Measurements from ENCODE around the gene TMEM260.

The TMEM260 gene

GRCh38 chr14:56579345-56580220 lies at the start of gene TMEM260:
Gene TMEM260, plus strand, starts transcription at chr14:56579798. Its CDS starts 117 bp downstream, at chr14:56579915.
- TF ChIP-seq CTCF (conservative IDR thresholded peaks at IDR 0.05; ENCODE audit: low read depth, low read length) = peak; percentile 97
- peak; percentile 54 for DNase-seq (ENCODE audit: low read depth)
- H3K4me3 ChIP-seq (ENCODE audit: low read length) = peak within 1 kb of the TSS; percentile 69

DNA sequence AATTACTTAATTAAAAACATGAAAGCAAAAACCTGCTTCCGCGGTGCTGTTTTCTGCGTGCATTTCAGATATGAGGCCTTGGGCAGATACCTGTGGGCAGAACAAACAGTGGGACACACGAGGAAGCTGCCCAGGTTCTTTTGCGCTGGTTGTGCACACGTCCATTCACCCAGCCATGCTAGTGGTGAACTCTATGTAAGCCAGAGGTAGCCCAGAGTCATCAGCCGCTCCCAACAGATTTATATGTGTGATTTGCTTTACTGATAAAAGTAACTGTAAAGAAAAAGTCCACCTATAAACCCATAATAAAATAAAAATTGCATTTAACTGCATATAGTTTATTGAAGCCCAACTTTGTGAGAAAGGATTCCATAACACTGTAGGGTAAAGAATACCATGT lies 47.1 kb upstream of the TMEM260 start:
- no peak overlapping the region for H3K4me3 ChIP-seq (ENCODE audit: low read length)
- no peak for DNase-seq (ENCODE audit: low read depth)
- TF ChIP-seq CTCF (conservative IDR thresholded peaks at IDR 0.05; ENCODE audit: low read depth, low read length) = no peak

DNA sequence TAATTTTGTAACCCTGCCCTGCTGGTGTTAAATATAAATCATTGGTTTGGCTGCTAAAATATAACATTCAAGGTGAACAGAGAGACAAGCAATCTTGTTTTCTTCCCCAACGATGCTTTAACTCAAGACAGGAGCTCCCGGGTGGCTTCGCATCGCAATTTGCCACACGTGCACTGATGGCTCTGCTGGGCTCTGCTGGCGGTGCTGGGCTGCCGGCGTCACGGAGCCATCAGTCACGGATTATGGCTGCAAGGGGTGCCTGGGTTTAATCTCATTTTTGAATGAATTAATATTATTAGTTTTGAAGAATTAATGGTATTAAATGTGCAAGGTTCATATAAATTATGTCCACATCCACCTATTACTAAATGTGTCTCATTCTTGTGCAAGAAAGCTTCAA lies 44.9 kb upstream of the TMEM260 start:
- DNase-seq (ENCODE audit: low read depth) = no peak
- H3K4me3 ChIP-seq (ENCODE audit: low read length) = no peak overlapping the region
- no peak for TF ChIP-seq CTCF (conservative IDR thresholded peaks at IDR 0.05; ENCODE audit: low read depth, low read length)

GRCh38 chr14:56539862-56540261 lies 39.7 kb upstream of the TMEM260 start:
- no peak for TF ChIP-seq CTCF (conservative IDR thresholded peaks at IDR 0.05; ENCODE audit: low read depth, low read length)
- no peak for DNase-seq (ENCODE audit: low read depth)
- H3K4me3 ChIP-seq (ENCODE audit: low read length) = no peak overlapping the region

- DNase-seq (ENCODE audit: low read depth) = no peak
- no peak for TF ChIP-seq CTCF (conservative IDR thresholded peaks at IDR 0.05; ENCODE audit: low read depth, low read length)
- no peak overlapping the region for H3K4me3 ChIP-seq (ENCODE audit: low read length)
These were observed 36.2 kb upstream of the TMEM260 start for GRCh38 chr14:56543436-56543835.

DNA sequence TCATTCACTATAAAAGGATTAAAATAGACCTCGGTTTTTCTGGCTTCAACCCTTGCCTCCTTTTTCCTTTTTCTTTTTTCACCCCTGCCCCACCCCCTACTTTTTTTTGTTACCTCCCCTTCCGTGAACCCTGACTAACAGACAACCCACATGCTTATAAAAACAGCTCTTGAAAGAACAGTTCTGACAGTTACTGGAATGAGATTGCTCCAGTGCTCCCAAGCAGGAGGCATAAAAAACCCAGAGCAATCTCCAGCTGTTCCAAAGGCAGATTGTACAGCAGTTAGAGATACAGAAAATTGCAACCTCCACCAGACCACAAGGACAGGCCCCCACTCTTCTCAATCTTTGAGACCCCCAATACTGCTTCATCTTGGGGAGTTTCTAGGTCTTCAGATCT lies 29.9 kb upstream of the TMEM260 start:
- no peak for DNase-seq (ENCODE audit: low read depth)

More for the DNA sequence above, 29.9 kb upstream of the TMEM260 start:
- TF ChIP-seq CTCF (conservative IDR thresholded peaks at IDR 0.05; ENCODE audit: low read depth, low read length) = no peak
- H3K4me3 ChIP-seq (ENCODE audit: low read length) = no peak overlapping the region
